CD14-positive monocyte (primary cell): Measurements from ENCODE around the gene STPG1. TPM values are rescaled to one million over a fixed set of nuclear protein-coding genes. Genes with fewer than 3 reads are reported as not detected.

Experiments used
- DNase-seq, 3 donors: peaks; one replicate each; pipeline ENCODE4 v3.0.0-alpha.2; 2011 to 2022
- H2AFZ ChIP-seq: 2 replicates; pipeline ENCODE4 v1.6.0; 2012; ENCODE audit warnings: mild to moderate bottlenecking, low read depth, low read length, inconsistent platforms; ENCODE audit not compliant: insufficient read depth, poor library complexity, severe bottlenecking
- H3K27ac ChIP-seq, 2 donors: 1 replicate in 1 of 2; 2 replicates in 1 of 2; pipeline ENCODE4 v1.5.1; 2012 to 2013; ENCODE audit warnings: low read length in 2 of 2, control low read depth in 1 of 2, inconsistent platforms in 1 of 2, low read depth in 1 of 2, mild to moderate bottlenecking in 1 of 2
- H3K27me3 ChIP-seq, 2 donors: one replicate each; pipeline versions ENCODE4 v1.6.0 to v1.6.1; 2011 to 2013; ENCODE audit warnings: low read length in 2 of 2; ENCODE audit not compliant: control insufficient read depth in 2 of 2, insufficient read depth in 2 of 2
- H3K36me3 ChIP-seq, 2 donors: replicated peaks in 1 of 2; 1 replicate in 1 of 2; 2 replicates in 1 of 2; pipeline versions ENCODE4 v1.5.1 to v1.6.1; 2012 to 2013; ENCODE audit warnings: low read length in 2 of 2, control low read depth in 1 of 2, inconsistent platforms in 1 of 2, mild to moderate bottlenecking in 1 of 2; ENCODE audit not compliant: insufficient read depth in 2 of 2, control insufficient read depth in 1 of 2
- H3K4me1 ChIP-seq, 2 donors: 1 replicate in 1 of 2; 2 replicates in 1 of 2; pipeline versions ENCODE4 v1.5.1 to v1.6.1; 2012 to 2013; ENCODE audit warnings: low read length in 2 of 2, control low read depth in 1 of 2, inconsistent platforms in 1 of 2, mild to moderate bottlenecking in 1 of 2, moderate library complexity in 1 of 2; ENCODE audit not compliant: insufficient read depth in 2 of 2, control insufficient read depth in 1 of 2
- H3K4me2 ChIP-seq: replicated peaks from 2 replicates; pipeline ENCODE3; 2012; ENCODE audit warnings: low read length, moderate library complexity, mild to moderate bottlenecking; ENCODE audit not compliant: poor library complexity, severe bottlenecking; ENCODE audit errors: extremely low read depth
- H3K4me3 ChIP-seq, 3 experiments: fragments of 200-600 bp in 1 of 3; sonication (generic) in 1 of 3; replicated peaks in 1 of 3; 1 replicate in 2 of 3; 2 replicates in 1 of 3; pipeline ENCODE4 v1.5.1; 2011 to 2013; ENCODE audit warnings: low read length in 3 of 3, mild to moderate bottlenecking in 3 of 3, control low read depth in 2 of 3, low read depth in 2 of 3, inconsistent platforms in 1 of 3, moderate library complexity in 1 of 3
- H3K79me2 ChIP-seq: 2 replicates; pipeline ENCODE4 v1.6.0; 2012; ENCODE audit warnings: mild to moderate bottlenecking, control low read depth, inconsistent platforms, low read length, moderate library complexity; ENCODE audit not compliant: insufficient read depth
- H3K9ac ChIP-seq: 2 replicates; pipeline ENCODE4 v1.6.0; 2017; ENCODE audit warnings: low read length, mild to moderate bottlenecking; ENCODE audit not compliant: insufficient read depth, poor library complexity, severe bottlenecking
- H3K9me3 ChIP-seq, 2 donors: replicated peaks in 1 of 2; 1 replicate in 1 of 2; 2 replicates in 1 of 2; pipeline versions ENCODE4 v1.5.1 to v1.6.1; 2012 to 2013; ENCODE audit warnings: low read length in 2 of 2, control low read depth in 1 of 2; ENCODE audit not compliant: control insufficient read depth in 1 of 2, insufficient read depth in 1 of 2
- H4K20me1 ChIP-seq: 2 replicates; pipeline ENCODE4 v1.6.0; 2012; ENCODE audit warnings: mild to moderate bottlenecking, low read length, control low read depth, moderate library complexity; ENCODE audit not compliant: insufficient read depth
- H3K27ac Mint-ChIP-seq, 7 donors: one replicate each; pipeline ENCODE4 v1.8.0; 2020; ENCODE audit warnings: mild to moderate bottlenecking in 7 of 7, mixed read lengths in 7 of 7, moderate library complexity in 6 of 7, inconsistent platforms in 2 of 7
- H3K27me3 Mint-ChIP-seq, 3 donors: one replicate each; pipeline ENCODE4 v1.8.0; 2021 to 2022; ENCODE audit warnings: low read depth in 3 of 3, mild to moderate bottlenecking in 3 of 3, mixed read lengths in 3 of 3, moderate library complexity in 3 of 3, inconsistent platforms in 1 of 3
- H3K36me3 Mint-ChIP-seq, 2 donors: one replicate each; pipeline ENCODE4 v1.8.0; 2020; ENCODE audit warnings: mixed read lengths in 2 of 2, inconsistent platforms in 1 of 2, mild to moderate bottlenecking in 1 of 2
- H3K4me1 Mint-ChIP-seq: one replicate; pipeline ENCODE4 v1.8.0; 2020; ENCODE audit warnings: mild to moderate bottlenecking, mixed read lengths
- H3K4me3 Mint-ChIP-seq, 2 donors: one replicate each; pipeline ENCODE4 v1.8.0; 2020; ENCODE audit warnings: mild to moderate bottlenecking in 2 of 2, mixed read lengths in 2 of 2, moderate library complexity in 1 of 2
- H3K9me3 Mint-ChIP-seq, 7 donors: one replicate each; pipeline ENCODE4 v1.8.0; 2020 to 2022; ENCODE audit warnings: mixed read lengths in 7 of 7, mild to moderate bottlenecking in 6 of 7, moderate library complexity in 6 of 7, inconsistent platforms in 2 of 7
- WGBS: methylation state at CpG from one replicate; pipeline ENCODE4 v1.1.5; 2013; ENCODE audit warnings: missing lambda C conversion rate; ENCODE audit not compliant: insufficient coverage; 5-methylcytosine and 5-hydroxymethylcytosine counted together
- intact Hi-C, 2 donors: fragments of 100-400 bp; cut with micrococcal nuclease; formaldehyde crosslinking; loops; one replicate each; pipeline versions ENCODE4 v1.15.0 to v1.15.1; 2023
- polyA plus RNA-seq, 3 donors: library from polyadenylated mRNA; depleted of rRNA in 1 of 3; unstranded in 2 of 3; stranded (reverse) in 1 of 3; fragments of 300-500 nt in 2 of 3; fragments of >200 nt in 1 of 3; fragmentation: Illumina TruSeq in 2 of 3; gene quantifications; 1 replicate in 2 of 3; 2 replicates in 1 of 3; pipeline ENCODE4 v1.2.3, GENCODE V29; 2012 to 2021
- TF ChIP-seq, protein P1 (sequence below): fragments of 200-600 bp; IDR thresholded peaks from one replicate; pipeline ENCODE4 v1.8.0; 2022; ENCODE audit warnings: antibody characterized with exemption, mild to moderate bottlenecking

Gene STPG1
- polyA plus RNA-seq, 3 donors, result 0.57 to 0.85 (median 0.60) TPM

- Mint-ChIP-seq H3K27ac (no peak overlapping the region), H3K27me3 (peaks cover 0 to 1% (median 0%) of the 10 kb centered on the region in 3 donors), H3K4me1 (no peaks in the 10 kb centered on the region), H3K4me3 (no peak overlapping the region), H3K9me3 (no peaks in the 10 kb centered on the region), H3K36me3 (peaks cover 58 to 66% of the 10 kb centered on the region in 2 donors)
- Histone ChIP-seq H3K36me3 (peaks cover 18 to 80% of the 10 kb centered on the region in 2 donors), H3K4me1 (no peaks in the 10 kb centered on the region), H3K4me3 (no peak overlapping the region), H4K20me1 (no peaks in the 10 kb centered on the region), H3K9me3 (no peaks in the 10 kb centered on the region), H3K79me2 (no peaks in the 10 kb centered on the region), H3K4me2 (no peak overlapping the region), H2AFZ (no peak overlapping the region), H3K27me3 (no peaks in the 10 kb centered on the region), H3K27ac (no peak overlapping the region), H3K9ac (no peak overlapping the region)
- WGBS, result 100% methylated on average over 1 of the region's 2 CpGs
- TF ChIP-seq, protein P1, sequence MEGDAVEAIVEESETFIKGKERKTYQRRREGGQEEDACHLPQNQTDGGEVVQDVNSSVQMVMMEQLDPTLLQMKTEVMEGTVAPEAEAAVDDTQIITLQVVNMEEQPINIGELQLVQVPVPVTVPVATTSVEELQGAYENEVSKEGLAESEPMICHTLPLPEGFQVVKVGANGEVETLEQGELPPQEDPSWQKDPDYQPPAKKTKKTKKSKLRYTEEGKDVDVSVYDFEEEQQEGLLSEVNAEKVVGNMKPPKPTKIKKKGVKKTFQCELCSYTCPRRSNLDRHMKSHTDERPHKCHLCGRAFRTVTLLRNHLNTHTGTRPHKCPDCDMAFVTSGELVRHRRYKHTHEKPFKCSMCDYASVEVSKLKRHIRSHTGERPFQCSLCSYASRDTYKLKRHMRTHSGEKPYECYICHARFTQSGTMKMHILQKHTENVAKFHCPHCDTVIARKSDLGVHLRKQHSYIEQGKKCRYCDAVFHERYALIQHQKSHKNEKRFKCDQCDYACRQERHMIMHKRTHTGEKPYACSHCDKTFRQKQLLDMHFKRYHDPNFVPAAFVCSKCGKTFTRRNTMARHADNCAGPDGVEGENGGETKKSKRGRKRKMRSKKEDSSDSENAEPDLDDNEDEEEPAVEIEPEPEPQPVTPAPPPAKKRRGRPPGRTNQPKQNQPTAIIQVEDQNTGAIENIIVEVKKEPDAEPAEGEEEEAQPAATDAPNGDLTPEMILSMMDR, result no peak
- intact Hi-C loops, result no loop called here
- no peak for DNase-seq
These were observed 29.7 kb upstream of the STPG1 start for GRCh38 chr1:24443241-24443656.

DNA sequence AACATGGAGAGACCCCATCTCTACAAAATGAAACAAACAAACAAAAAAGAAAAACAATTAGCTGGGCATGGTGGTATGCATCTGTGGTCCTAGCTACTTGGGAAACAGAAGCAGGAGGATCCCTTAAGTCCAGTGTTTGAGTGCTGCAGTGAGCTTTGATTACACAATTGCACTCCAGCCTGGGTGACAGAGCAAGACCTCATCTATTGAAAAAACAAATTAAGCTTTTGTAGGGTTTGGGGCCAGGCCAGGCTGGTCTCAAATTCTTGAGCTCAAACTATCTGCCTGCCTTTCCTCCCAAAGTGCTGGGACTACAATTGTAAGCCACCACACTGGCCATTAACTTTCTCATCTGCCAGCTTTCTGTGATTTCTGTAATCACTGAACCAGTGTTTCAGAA is 29.2 kb upstream of the STPG1 start:
- H3K27ac Mint-ChIP-seq, result no peak overlapping the region
- no peak overlapping the region for H3K4me3 Mint-ChIP-seq
- H3K4me1 ChIP-seq, result no peaks in the 10 kb centered on the region
- no peak overlapping the region for H3K9ac ChIP-seq
- no peak overlapping the region for H2AFZ ChIP-seq
- intact Hi-C loops, result no loop called here
- no peaks in the 10 kb centered on the region for H3K9me3 ChIP-seq
- no peaks in the 10 kb centered on the region for H3K9me3 Mint-ChIP-seq
- no peak for DNase-seq
- no peaks in the 10 kb centered on the region for H3K4me1 Mint-ChIP-seq
- no peak overlapping the region for H3K4me3 ChIP-seq
- TF ChIP-seq, protein P1, result no peak
- H4K20me1 ChIP-seq, result no peaks in the 10 kb centered on the region
- H3K4me2 ChIP-seq, result no peak overlapping the region
- H3K79me2 ChIP-seq, result no peaks in the 10 kb centered on the region
- peaks cover 0 to 1% (median 0%) of the 10 kb centered on the region in 3 donors for H3K27me3 Mint-ChIP-seq
- peaks cover 57 to 65% of the 10 kb centered on the region in 2 donors for H3K36me3 Mint-ChIP-seq
- H3K27me3 ChIP-seq, result no peaks in the 10 kb centered on the region
- H3K27ac ChIP-seq, result no peak overlapping the region
- H3K36me3 ChIP-seq, result peaks cover 18 to 77% of the 10 kb centered on the region in 2 donors
